BJ (cell line): Measurements from ENCODE around the gene KCNA1. TPM values are rescaled to one million over a fixed set of nuclear protein-coding genes. Genes with fewer than 3 reads are reported as not detected.

Experiments used
- CTCF ChIA-PET: fragments of 350-600 bp; formaldehyde crosslinking; extraction: SDS; loops from one replicate; lab custom pipeline; 2021; ENCODE audit warnings: antibody characterized with exemption, inconsistent platforms; lab: Yijun Ruan, JAX
- POLR2A ChIA-PET: fragments of 300-600 bp; sonication (Branson Sonifier 250); formaldehyde crosslinking; extraction: SDS; loops from one replicate; lab custom pipeline; 2021; ENCODE audit warnings: antibody characterized with exemption; lab: Charles Lee
- DNase-seq: peaks from one replicate; pipeline ENCODE4 v3.0.0-alpha.2; 2011; ENCODE audit warnings: low read depth
- H3K27me3 ChIP-seq: 2 replicates; pipeline ENCODE4 v1.6.0; 2011; ENCODE audit warnings: low read length; ENCODE audit not compliant: control insufficient read depth, insufficient read depth
- H3K36me3 ChIP-seq: 2 replicates; pipeline ENCODE4 v1.5.1; 2011; ENCODE audit warnings: low read length; ENCODE audit not compliant: control insufficient read depth, insufficient read depth
- H3K4me3 ChIP-seq: 2 replicates; pipeline ENCODE4 v1.5.1; 2011; ENCODE audit warnings: low read depth, mild to moderate bottlenecking, control low read depth, low read length
- polyA plus RNA-seq: library from polyadenylated mRNA; depleted of rRNA; stranded (reverse); fragments of >200 nt; gene quantifications from 2 replicates; pipeline ENCODE4 v1.2.3, GENCODE V29; 2011; rRNA removed
- TF ChIP-seq, protein P1 (sequence below): IDR thresholded peaks from 2 replicates; pipeline ENCODE4 v1.5.1; 2011; ENCODE audit warnings: low read depth, mild to moderate bottlenecking, control low read depth, inconsistent platforms, low read length, moderate library complexity; ENCODE audit not compliant: insufficient read depth

KCNA1 gene
- polyA plus RNA-seq, 1 experiment, result not detected

DNA sequence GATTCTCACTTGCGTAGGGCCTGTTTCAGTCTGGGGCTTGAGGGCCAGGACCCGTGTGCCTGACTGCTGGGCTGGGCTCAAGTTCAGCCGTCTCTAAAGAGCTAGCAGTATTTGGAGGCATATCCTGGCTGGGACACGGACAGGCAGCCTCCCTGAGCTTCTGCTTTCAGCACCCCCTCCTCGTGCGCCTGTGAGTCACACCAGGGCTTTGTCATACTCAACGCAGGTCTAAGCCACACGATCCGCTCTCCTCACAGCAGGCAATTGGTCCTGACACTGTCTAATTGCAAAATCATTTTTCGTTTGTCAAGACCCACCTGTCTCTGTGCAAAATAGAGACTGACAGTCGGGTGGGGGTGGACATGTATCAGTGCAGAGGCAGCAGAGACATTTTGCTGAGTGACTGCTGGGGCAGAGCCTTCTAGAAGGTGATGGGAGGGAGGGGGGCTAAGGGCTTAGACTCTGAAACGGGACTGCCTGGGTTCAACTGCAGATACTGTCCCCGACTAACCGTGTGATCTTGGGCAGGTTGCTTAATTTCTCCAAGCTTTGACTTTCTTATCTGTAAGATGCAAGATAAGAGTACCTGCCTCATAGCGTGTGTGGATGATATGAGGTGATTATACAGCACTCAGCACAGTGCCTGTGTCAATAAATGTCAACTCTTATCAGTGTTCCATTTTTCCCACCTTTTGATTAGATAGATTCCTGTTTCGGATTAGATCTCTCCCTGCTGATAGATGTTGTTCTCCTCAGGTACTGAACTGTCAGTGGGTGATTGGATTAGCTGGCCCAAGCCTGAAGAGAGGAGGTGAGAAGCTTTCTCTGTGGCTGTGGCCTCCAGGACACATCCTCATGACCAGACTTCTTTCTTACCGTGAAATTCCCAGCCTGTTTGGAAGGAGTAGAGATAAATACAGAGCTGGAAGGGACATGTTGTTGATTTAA is 53.1 kb downstream of the KCNA1 start:
- no peak for DNase-seq
- H3K27me3 ChIP-seq, result peaks cover 1% of the 10 kb centered on the region; the same call in 1 of the 2 replicates
- no peaks in the 10 kb centered on the region for H3K36me3 ChIP-seq
- ChIA-PET CTCF (interaction anchor here (1.5 kb wide), 1 partner anchor 108 kb away, joined by 3 read pairs; no protein-coding TSS in a partner anchor), POLR2A (no interaction called here)
- TF ChIP-seq, protein P1, sequence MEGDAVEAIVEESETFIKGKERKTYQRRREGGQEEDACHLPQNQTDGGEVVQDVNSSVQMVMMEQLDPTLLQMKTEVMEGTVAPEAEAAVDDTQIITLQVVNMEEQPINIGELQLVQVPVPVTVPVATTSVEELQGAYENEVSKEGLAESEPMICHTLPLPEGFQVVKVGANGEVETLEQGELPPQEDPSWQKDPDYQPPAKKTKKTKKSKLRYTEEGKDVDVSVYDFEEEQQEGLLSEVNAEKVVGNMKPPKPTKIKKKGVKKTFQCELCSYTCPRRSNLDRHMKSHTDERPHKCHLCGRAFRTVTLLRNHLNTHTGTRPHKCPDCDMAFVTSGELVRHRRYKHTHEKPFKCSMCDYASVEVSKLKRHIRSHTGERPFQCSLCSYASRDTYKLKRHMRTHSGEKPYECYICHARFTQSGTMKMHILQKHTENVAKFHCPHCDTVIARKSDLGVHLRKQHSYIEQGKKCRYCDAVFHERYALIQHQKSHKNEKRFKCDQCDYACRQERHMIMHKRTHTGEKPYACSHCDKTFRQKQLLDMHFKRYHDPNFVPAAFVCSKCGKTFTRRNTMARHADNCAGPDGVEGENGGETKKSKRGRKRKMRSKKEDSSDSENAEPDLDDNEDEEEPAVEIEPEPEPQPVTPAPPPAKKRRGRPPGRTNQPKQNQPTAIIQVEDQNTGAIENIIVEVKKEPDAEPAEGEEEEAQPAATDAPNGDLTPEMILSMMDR, result no peak
- H3K4me3 ChIP-seq, result no peak overlapping the region

Other genes starting within 250 kb of the KCNA1 start
- gene GALNT8, start 189.5 kb upstream of the KCNA1 start, polyA plus RNA-seq, result 0.02 TPM in 1 of 2 replicates, not detected in the other
- gene KCNA5, start 134.0 kb downstream of the KCNA1 start, polyA plus RNA-seq, result not detected in 2 replicates